Uterus (tissue), 2 donors: ENCODE results near the gene LMX1A.

Experiments used
- POLR2A ChIP-seq, 2 donors: fragments of 450-650 bp; IDR thresholded peaks; one replicate each; pipeline ENCODE4 v1.6.1; 2016; ENCODE audit warnings: antibody characterized with exemption in 2 of 2, mild to moderate bottlenecking in 1 of 2, moderate library complexity in 1 of 2
- TF ChIP-seq, protein P1 (sequence below), 4 experiments: fragments of 200-600 bp in 2 of 4; fragments of 450-650 bp in 2 of 4; sonication (generic) in 2 of 4; IDR thresholded peaks; one replicate each; pipeline ENCODE4 v1.5.1; 2016 to 2019; ENCODE audit warnings: antibody characterized with exemption in 4 of 4, mild to moderate bottlenecking in 2 of 4, moderate library complexity in 1 of 4

DNA sequence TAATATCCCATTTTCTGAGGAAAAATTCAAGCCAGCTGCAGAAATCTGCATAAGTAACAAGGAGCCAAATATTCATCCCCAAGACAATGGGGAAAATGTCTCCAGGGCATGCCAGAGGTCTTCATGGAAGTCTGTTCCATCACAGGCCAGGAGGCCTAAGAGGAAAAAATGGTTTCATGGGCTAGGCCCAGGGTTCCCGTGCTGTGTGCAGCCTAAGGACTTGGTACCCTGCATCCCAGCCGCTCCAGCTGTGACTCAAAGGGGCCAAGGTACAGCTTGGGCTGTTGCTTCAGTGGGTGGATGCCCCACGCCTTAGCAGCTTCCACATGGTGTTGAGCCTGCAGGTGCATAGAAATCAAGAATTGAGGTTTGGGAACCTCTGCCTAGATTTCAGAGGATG lies 173.5 kb downstream of the LMX1A start:
- TF ChIP-seq, protein P1, sequence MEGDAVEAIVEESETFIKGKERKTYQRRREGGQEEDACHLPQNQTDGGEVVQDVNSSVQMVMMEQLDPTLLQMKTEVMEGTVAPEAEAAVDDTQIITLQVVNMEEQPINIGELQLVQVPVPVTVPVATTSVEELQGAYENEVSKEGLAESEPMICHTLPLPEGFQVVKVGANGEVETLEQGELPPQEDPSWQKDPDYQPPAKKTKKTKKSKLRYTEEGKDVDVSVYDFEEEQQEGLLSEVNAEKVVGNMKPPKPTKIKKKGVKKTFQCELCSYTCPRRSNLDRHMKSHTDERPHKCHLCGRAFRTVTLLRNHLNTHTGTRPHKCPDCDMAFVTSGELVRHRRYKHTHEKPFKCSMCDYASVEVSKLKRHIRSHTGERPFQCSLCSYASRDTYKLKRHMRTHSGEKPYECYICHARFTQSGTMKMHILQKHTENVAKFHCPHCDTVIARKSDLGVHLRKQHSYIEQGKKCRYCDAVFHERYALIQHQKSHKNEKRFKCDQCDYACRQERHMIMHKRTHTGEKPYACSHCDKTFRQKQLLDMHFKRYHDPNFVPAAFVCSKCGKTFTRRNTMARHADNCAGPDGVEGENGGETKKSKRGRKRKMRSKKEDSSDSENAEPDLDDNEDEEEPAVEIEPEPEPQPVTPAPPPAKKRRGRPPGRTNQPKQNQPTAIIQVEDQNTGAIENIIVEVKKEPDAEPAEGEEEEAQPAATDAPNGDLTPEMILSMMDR (IDR thresholded peaks at IDR 0.05): no peak
- TF ChIP-seq POLR2A (IDR thresholded peaks at IDR 0.05): no peak
